RWPE2 (cell line): Measurements from ENCODE around the gene LRRK1.

Experiments
- ATAC-seq: fragments of 200-7000 bp; cut with Tn5 transposase; 3 replicates; pipeline ENCODE4 v1.9.1; 2021; ENCODE audit warnings: low read depth
- DNase-seq: peaks from one replicate; pipeline ENCODE4 v3.0.0-alpha.2; 2020; ENCODE audit warnings: low spot score
- H3K27ac ChIP-seq: fragments of 450-650 bp; 2 replicates; pipeline ENCODE4 v1.5.1; 2017; ENCODE audit warnings: mild to moderate bottlenecking; ENCODE audit not compliant: poor library complexity, severe bottlenecking
- H3K27me3 ChIP-seq: fragments of 250-450 bp; sonication (Bioruptor Pico); 2 replicates; pipeline ENCODE4 v1.5.1; 2021; ENCODE audit warnings: mild to moderate bottlenecking, moderate library complexity; ENCODE audit not compliant: insufficient read depth, poor library complexity, severe bottlenecking
- H3K36me3 ChIP-seq: fragments of 250-450 bp; sonication (Bioruptor Pico); 2 replicates; pipeline ENCODE4 v1.5.1; 2020; ENCODE audit warnings: low read depth, mild to moderate bottlenecking, moderate library complexity
- H3K4me1 ChIP-seq: fragments of 250-450 bp; sonication (Bioruptor Pico); 2 replicates; pipeline ENCODE4 v1.5.1; 2021; ENCODE audit warnings: mild to moderate bottlenecking, moderate library complexity; ENCODE audit not compliant: insufficient read depth, poor library complexity, severe bottlenecking
- H3K4me3 ChIP-seq: fragments of 250-450 bp; sonication (Bioruptor Pico); 2 replicates; pipeline ENCODE4 v1.5.1; 2021; ENCODE audit warnings: mild to moderate bottlenecking, moderate library complexity; ENCODE audit not compliant: severe bottlenecking
- H3K9me3 ChIP-seq: fragments of 250-450 bp; sonication (Bioruptor Pico); 2 replicates; pipeline ENCODE4 v1.5.1; 2021; ENCODE audit warnings: mild to moderate bottlenecking, moderate library complexity; ENCODE audit not compliant: severe bottlenecking
- CTCF ChIP-seq: fragments of 450-650 bp; IDR thresholded peaks from one replicate; pipeline ENCODE4 v1.5.1; 2017; ENCODE audit warnings: mild to moderate bottlenecking, moderate library complexity; ENCODE audit not compliant: poor library complexity, severe bottlenecking

Gene LRRK1

GRCh38 chr15:101056366-101057334 lies 137.5 kb downstream of the LRRK1 start:
- no peak overlapping the region for H3K4me3 ChIP-seq
- no peak overlapping the region for H3K27ac ChIP-seq
- H3K4me1 ChIP-seq = no peaks in the 10 kb centered on the region
- no peaks in the 10 kb centered on the region for H3K27me3 ChIP-seq
- DNase-seq (peak; percentile 54), ATAC-seq (no peak)
- TF ChIP-seq CTCF = no peak
- H3K9me3 ChIP-seq = no peaks in the 10 kb centered on the region
- peaks cover 50% of the 10 kb centered on the region for H3K36me3 ChIP-seq

GRCh38 chr15:101057841-101058407 lies 138.8 kb downstream of the LRRK1 start:
- peaks cover 50% of the 10 kb centered on the region for H3K36me3 ChIP-seq
- no peak for ATAC-seq
- no peak overlapping the region for H3K27ac ChIP-seq
- no peaks in the 10 kb centered on the region for H3K27me3 ChIP-seq
- peak; percentile 46 for DNase-seq
- no peaks in the 10 kb centered on the region for H3K9me3 ChIP-seq
- TF ChIP-seq CTCF = no peak
- H3K4me1 ChIP-seq = no peaks in the 10 kb centered on the region
- no peak overlapping the region for H3K4me3 ChIP-seq

GRCh38 chr15:101058735-101059134 lies 139.6 kb downstream of the LRRK1 start:
- no peak for TF ChIP-seq CTCF
- no peak for ATAC-seq
- Histone ChIP-seq H3K4me3 (no peak overlapping the region), H3K27me3 (no peaks in the 10 kb centered on the region), H3K4me1 (no peaks in the 10 kb centered on the region), H3K27ac (no peak overlapping the region), H3K9me3 (no peaks in the 10 kb centered on the region), H3K36me3 (peaks cover 42% of the 10 kb centered on the region)
- DNase-seq = peak; percentile 56

GRCh38 chr15:101059381-101060341 lies 140.5 kb downstream of the LRRK1 start:
- DNase-seq (peak; percentile 46), ATAC-seq (no peak)
- TF ChIP-seq CTCF = no peak
- Histone ChIP-seq H3K9me3 (no peaks in the 10 kb centered on the region), H3K27me3 (no peaks in the 10 kb centered on the region), H3K4me1 (no peaks in the 10 kb centered on the region), H3K4me3 (no peak overlapping the region), H3K27ac (no peak overlapping the region), H3K36me3 (peaks cover 33% of the 10 kb centered on the region)
